ENCODE measurements around the gene TRIM33. TPM values are rescaled to one million over a fixed set of nuclear protein-coding genes. Genes with fewer than 3 reads are reported as not detected.

Gene TRIM33
- polyA plus RNA-seq, 3 donors, result 51.0 to 64.7 (median 55.5) TPM

- DNase-seq (ENCODE audit: extremely low read depth in 1 of 11, low read depth in 9 of 11, low spot score in 4 of 11), result no peak
Observed at GRCh38 chr1:114522264-114522575, 11.2 kb upstream of the TRIM33 start.

GRCh38 chr1:114521396-114522263, 10.6 kb upstream of the TRIM33 start:
- DNase-seq (ENCODE audit: extremely low read depth in 1 of 11, low read depth in 9 of 11, low spot score in 4 of 11), result no peak

- no peak for DNase-seq (ENCODE audit: extremely low read depth in 1 of 11, low read depth in 9 of 11, low spot score in 4 of 11)
Observed at GRCh38 chr1:114517348-114517747, 6.3 kb upstream of the TRIM33 start.

GRCh38 chr1:114512595-114513280, 1.7 kb upstream of the TRIM33 start:
- DNase-seq (ENCODE audit: extremely low read depth in 1 of 11, low read depth in 9 of 11, low spot score in 4 of 11), result no peak

- peak in 6 of 11 donors; percentile 11 to 41 (median 31) for DNase-seq (ENCODE audit: extremely low read depth in 1 of 11, low read depth in 9 of 11, low spot score in 4 of 11)
Observed at GRCh38 chr1:114510274-114511031, 550 bp downstream of the TRIM33 start.

- DNase-seq (ENCODE audit: extremely low read depth in 1 of 11, low read depth in 9 of 11, low spot score in 4 of 11), result peak in 2 of 11 donors; percentile 3 to 5
Observed at GRCh38 chr1:114509596-114510273, 1.3 kb downstream of the TRIM33 start.

- DNase-seq (ENCODE audit: extremely low read depth in 1 of 11, low read depth in 9 of 11, low spot score in 4 of 11), result no peak
Observed at GRCh38 chr1:114508386-114508898, 2.6 kb downstream of the TRIM33 start.

GRCh38 chr1:114507513-114507912, 3.5 kb downstream of the TRIM33 start:
- DNase-seq (ENCODE audit: extremely low read depth in 1 of 11, low read depth in 9 of 11, low spot score in 4 of 11), result no peak

- no peak for DNase-seq (ENCODE audit: extremely low read depth in 1 of 11, low read depth in 9 of 11, low spot score in 4 of 11)
Observed at GRCh38 chr1:114505148-114505561, 5.8 kb downstream of the TRIM33 start.

GRCh38 chr1:114503916-114504422, 7.0 kb downstream of the TRIM33 start:
- no peak for DNase-seq (ENCODE audit: extremely low read depth in 1 of 11, low read depth in 9 of 11, low spot score in 4 of 11)

- no peak for DNase-seq (ENCODE audit: extremely low read depth in 1 of 11, low read depth in 9 of 11, low spot score in 4 of 11)
Observed at GRCh38 chr1:114502080-114502479, 8.9 kb downstream of the TRIM33 start.

- DNase-seq (ENCODE audit: extremely low read depth in 1 of 11, low read depth in 9 of 11, low spot score in 4 of 11), result no peak
Observed at GRCh38 chr1:114499478-114499877, 11.5 kb downstream of the TRIM33 start.

GRCh38 chr1:114496089-114496488, 14.9 kb downstream of the TRIM33 start:
- no peak for DNase-seq (ENCODE audit: extremely low read depth in 1 of 11, low read depth in 9 of 11, low spot score in 4 of 11)

GRCh38 chr1:114495486-114495885, 15.5 kb downstream of the TRIM33 start:
- DNase-seq (ENCODE audit: extremely low read depth in 1 of 11, low read depth in 9 of 11, low spot score in 4 of 11), result no peak

GRCh38 chr1:114492978-114493377, 18.0 kb downstream of the TRIM33 start:
- DNase-seq (ENCODE audit: extremely low read depth in 1 of 11, low read depth in 9 of 11, low spot score in 4 of 11), result no peak

GRCh38 chr1:114490274-114490693, 20.7 kb downstream of the TRIM33 start:
- no peak for DNase-seq (ENCODE audit: extremely low read depth in 1 of 11, low read depth in 9 of 11, low spot score in 4 of 11)

GRCh38 chr1:114488739-114489138, 22.3 kb downstream of the TRIM33 start:
- DNase-seq (ENCODE audit: extremely low read depth in 1 of 11, low read depth in 9 of 11, low spot score in 4 of 11), result no peak

- no peak for DNase-seq (ENCODE audit: extremely low read depth in 1 of 11, low read depth in 9 of 11, low spot score in 4 of 11)
Observed at GRCh38 chr1:114485286-114485685, 25.7 kb downstream of the TRIM33 start.

- no peak for DNase-seq (ENCODE audit: extremely low read depth in 1 of 11, low read depth in 9 of 11, low spot score in 4 of 11)
Observed at GRCh38 chr1:114482585-114482984, 28.4 kb downstream of the TRIM33 start.

All from renal cortex interstitium (tissue), 11 donors.